ENCODE results near the gene PKN1. TPM values are rescaled to one million over a fixed set of nuclear protein-coding genes. Genes with fewer than 3 reads are reported as not detected.
A peak's percentile ranks its signal among the peaks of the same experiment; 100 is the strongest.

The PKN1 gene
- total RNA-seq, 1 experiment from 2014 or later, result 170 TPM

DNA sequence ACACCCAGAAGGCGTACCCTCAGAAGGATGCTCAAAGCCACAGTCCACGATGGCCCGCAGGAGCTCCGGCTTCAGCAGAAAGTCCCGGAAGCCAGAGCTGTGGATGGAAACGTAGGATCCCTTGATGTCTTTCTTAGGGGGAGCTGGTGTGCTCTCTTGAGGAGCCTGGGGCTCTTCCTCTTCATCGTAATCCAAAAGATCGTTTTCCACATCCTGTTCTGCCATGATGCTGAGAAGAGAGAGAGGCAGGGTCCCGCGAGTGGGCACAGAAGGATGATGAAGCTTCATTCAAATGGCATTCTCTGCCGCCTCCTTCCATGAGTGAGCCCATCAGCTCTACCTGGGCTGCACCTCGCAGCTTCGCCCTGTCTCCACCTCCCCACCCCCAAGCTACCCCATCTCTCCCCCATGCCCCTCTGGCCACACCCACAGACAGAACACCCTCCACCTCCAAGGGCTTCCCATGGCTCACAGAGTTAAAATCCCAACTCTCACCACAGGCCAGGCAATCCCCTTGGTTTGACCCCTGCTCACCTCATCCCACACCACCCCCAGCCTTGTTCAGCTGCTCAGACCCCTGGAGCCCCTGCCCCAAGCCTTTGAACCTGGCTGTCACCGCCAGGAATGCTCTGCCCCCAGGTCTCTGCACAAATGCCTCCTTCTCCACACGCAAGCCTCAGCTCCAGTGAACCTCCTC is 20.0 kb upstream of the PKN1 start:
- DNase-seq (ENCODE audit: low spot score), result no peak
- Mint-ChIP-seq H3K27me3 (ENCODE audit: low read depth) (no peaks in the 10 kb centered on the region), H3K4me3 (no peak overlapping the region), H3K27ac (peak overlapping the region; percentile 33; the same call in 1 of the 2 replicates), H3K36me3 (peaks cover 54% of the 10 kb centered on the region), H3K4me1 (peaks cover 27% of the 10 kb centered on the region), H3K9me3 (no peaks in the 10 kb centered on the region)
- ATAC-seq, result no peak
- POLR2A ChIA-PET, result interaction anchor here (0.6 kb wide), 1 partner anchor 53 kb away, joined by 3 read pairs; no protein-coding TSS in a partner anchor
- CTCF ChIA-PET, result interaction anchor here (0.9 to 2.2 kb wide), 6 partner anchors 12 to 277 kb away, joined by 3 to 9 read pairs (median 6); partner anchors contain the start of genes ASF1B, PKN1 and PTGER1
- TF ChIP-seq TCF7 (CRISPR knock-in tag; IDR thresholded peaks at IDR 0.05; ENCODE audit: low read depth) (no peak), NFATC4 (CRISPR knock-in tag; IDR thresholded peaks at IDR 0.05) (no peak), HMGA2 (CRISPR knock-in tag; IDR thresholded peaks at IDR 0.05) (no peak)

DNA sequence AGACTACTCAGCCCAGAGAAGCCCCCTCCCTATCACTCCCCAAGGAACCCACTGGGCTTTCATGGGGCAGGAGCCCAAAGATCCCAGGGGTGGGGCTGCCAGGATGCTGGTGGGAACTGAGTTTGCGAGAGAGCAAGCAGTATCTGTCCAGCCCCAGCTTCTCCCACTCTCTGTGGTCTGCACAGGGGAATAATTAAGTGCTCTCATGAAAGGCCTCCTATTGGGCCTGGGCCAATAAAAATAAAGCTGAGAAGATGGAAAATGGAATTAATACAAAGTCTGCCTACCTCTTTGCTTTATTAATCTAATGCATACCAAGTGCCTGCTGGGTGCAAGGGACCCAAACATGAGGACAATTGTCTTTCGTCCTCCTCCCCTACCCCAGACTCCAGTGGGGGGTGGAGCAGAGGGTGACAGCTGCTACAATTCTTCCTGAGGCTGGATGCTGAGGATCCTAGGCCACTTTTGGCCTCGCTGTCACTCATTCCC is 19.4 kb upstream of the PKN1 start:
- H3K27ac Mint-ChIP-seq, result peak overlapping the region; percentile 33; the same call in 1 of the 2 replicates
- ChIA-PET CTCF (interaction anchor here (0.9 to 5.4 kb wide), 7 partner anchors 7 to 277 kb away, joined by 3 to 37 read pairs (median 7); partner anchors contain the start of genes ASF1B, PKN1 and PTGER1), POLR2A (interaction anchor here (0.6 kb wide), 1 partner anchor 53 kb away, joined by 3 read pairs; no protein-coding TSS in a partner anchor)
- DNase-seq (ENCODE audit: low spot score) (no peak), ATAC-seq (no peak)
- H3K27me3 Mint-ChIP-seq (ENCODE audit: low read depth), result no peaks in the 10 kb centered on the region
- peaks cover 48% of the 10 kb centered on the region for H3K36me3 Mint-ChIP-seq
- TF ChIP-seq, protein P1, sequence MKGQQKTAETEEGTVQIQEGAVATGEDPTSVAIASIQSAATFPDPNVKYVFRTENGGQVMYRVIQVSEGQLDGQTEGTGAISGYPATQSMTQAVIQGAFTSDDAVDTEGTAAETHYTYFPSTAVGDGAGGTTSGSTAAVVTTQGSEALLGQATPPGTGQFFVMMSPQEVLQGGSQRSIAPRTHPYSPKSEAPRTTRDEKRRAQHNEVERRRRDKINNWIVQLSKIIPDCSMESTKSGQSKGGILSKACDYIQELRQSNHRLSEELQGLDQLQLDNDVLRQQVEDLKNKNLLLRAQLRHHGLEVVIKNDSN (CRISPR knock-in tag; IDR thresholded peaks at IDR 0.05), result no peak
- TF ChIP-seq NFYB (CRISPR knock-in tag; conservative IDR thresholded peaks at IDR 0.05; ENCODE audit: low read depth) (no peak), ZSCAN18 (CRISPR knock-in tag; IDR thresholded peaks at IDR 0.05) (no peak), JUN (CRISPR knock-in tag; IDR thresholded peaks at IDR 0.05) (no peak), ZBTB43 (CRISPR knock-in tag; IDR thresholded peaks at IDR 0.05) (no peak), CBFB (CRISPR knock-in tag; IDR thresholded peaks at IDR 0.05; ENCODE audit: low read depth) (no peak), GABPB1 (CRISPR knock-in tag; IDR thresholded peaks at IDR 0.05) (no peak), KAT7 (CRISPR knock-in tag; IDR thresholded peaks at IDR 0.05; ENCODE audit: borderline replicate concordance) (no peak), ZNF121 (CRISPR knock-in tag; IDR thresholded peaks at IDR 0.05) (no peak)
- TF ChIP-seq, protein P2, sequence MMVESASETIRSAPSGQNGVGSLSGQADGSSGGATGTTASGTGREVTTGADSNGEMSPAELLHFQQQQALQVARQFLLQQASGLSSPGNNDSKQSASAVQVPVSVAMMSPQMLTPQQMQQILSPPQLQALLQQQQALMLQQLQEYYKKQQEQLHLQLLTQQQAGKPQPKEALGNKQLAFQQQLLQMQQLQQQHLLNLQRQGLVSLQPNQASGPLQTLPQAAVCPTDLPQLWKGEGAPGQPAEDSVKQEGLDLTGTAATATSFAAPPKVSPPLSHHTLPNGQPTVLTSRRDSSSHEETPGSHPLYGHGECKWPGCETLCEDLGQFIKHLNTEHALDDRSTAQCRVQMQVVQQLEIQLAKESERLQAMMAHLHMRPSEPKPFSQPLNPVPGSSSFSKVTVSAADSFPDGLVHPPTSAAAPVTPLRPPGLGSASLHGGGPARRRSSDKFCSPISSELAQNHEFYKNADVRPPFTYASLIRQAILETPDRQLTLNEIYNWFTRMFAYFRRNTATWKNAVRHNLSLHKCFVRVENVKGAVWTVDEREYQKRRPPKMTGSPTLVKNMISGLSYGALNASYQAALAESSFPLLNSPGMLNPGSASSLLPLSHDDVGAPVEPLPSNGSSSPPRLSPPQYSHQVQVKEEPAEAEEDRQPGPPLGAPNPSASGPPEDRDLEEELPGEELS (CRISPR knock-in tag; IDR thresholded peaks at IDR 0.05), result no peak
- H3K4me1 Mint-ChIP-seq, result peaks cover 27% of the 10 kb centered on the region
- no peaks in the 10 kb centered on the region for H3K9me3 Mint-ChIP-seq
- H3K4me3 Mint-ChIP-seq, result no peak overlapping the region

DNA sequence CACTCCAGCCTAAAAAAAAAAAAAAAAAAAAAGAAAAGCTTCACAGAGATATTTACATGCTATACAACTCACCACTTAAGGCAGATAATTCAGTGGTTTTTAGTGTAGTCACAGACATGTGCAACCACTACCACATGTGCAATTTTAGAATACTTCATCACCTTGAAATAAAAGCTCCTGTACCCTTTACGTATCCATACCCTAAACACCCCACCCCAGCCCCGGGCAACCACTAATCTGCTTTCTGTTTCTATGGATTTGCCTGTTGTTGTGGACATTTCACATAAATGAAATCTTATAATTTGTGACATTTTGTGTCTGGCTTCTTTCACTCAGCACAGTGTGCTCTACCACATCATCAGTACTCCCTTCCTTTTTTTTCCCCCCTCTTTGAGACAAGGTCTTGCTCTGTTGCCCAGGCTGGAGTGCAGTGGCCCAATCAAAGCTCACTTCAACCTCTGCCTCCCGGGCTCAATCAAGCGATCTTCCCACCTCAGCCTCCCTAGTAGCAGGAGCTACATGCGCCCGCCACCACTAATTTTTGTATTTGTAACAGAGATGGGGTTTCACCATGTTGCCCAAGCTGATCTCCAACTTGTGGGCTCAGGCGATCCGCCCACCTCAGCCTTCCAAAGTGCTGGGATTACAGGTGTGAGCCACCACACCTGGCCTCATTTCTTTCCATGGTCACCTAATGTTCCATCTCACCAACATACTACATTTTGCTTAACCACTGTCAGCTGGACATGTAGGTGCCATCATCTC is 18.0 kb upstream of the PKN1 start:
- POLR2A ChIA-PET, result interaction anchor here (1.1 kb wide), 1 partner anchor 9 kb away, joined by 5 read pairs; no protein-coding TSS in a partner anchor
- Mint-ChIP-seq H3K4me1 (peaks cover 30% of the 10 kb centered on the region), H3K27ac (peak overlapping the region; percentile 82), H3K27me3 (ENCODE audit: low read depth) (no peaks in the 10 kb centered on the region), H3K4me3 (peak overlapping the region; percentile 36; the same call in 1 of the 2 replicates), H3K36me3 (peaks cover 34% of the 10 kb centered on the region), H3K9me3 (no peaks in the 10 kb centered on the region)
- CTCF ChIA-PET, result interaction anchor here (0.6 to 5.4 kb wide), 7 partner anchors 9 to 571 kb away, joined by 3 to 37 read pairs (median 4); no protein-coding TSS in a partner anchor
- no peak for DNase-seq (ENCODE audit: low spot score)
- no peak for ATAC-seq
- TF ChIP-seq HMGA2 (CRISPR knock-in tag; IDR thresholded peaks at IDR 0.05), result no peak
- no peak for TF ChIP-seq NFE2L1 (CRISPR knock-in tag; IDR thresholded peaks at IDR 0.05)
- TF ChIP-seq ZSCAN18 (CRISPR knock-in tag; IDR thresholded peaks at IDR 0.05), result no peak
- TF ChIP-seq NR2C2 (CRISPR knock-in tag; IDR thresholded peaks at IDR 0.05), result no peak
- no peak for TF ChIP-seq ZNF317 (CRISPR knock-in tag; IDR thresholded peaks at IDR 0.05; ENCODE audit: borderline replicate concordance, low read depth)
- no peak for TF ChIP-seq FOXK1 (CRISPR knock-in tag; IDR thresholded peaks at IDR 0.05)
- no peak for TF ChIP-seq ATF3 (CRISPR knock-in tag; conservative IDR thresholded peaks at IDR 0.05)
- no peak for TF ChIP-seq ZNF263 (CRISPR knock-in tag; IDR thresholded peaks at IDR 0.05; ENCODE audit: low read depth)

Data from WTC11 (cell line).